Activated T-cell treated with anti-CD3 and anti-CD28 coated beads for 4 hours (primary cell): Measurements from ENCODE around the gene PIGU.
"Not testable (repeated sequence)": the region's sequence is repeated elsewhere in the genome, so short reads cannot be mapped to it uniquely, and the experiment has no call there.

ENCODE experiments used
- DNase-seq: peaks from one replicate; pipeline ENCODE4 v3.0.0-alpha.2; 2020

PIGU gene

GRCh38 chr20:34618676-34619075 lies 58.2 kb downstream of the PIGU start:
- no peak for DNase-seq

- not testable (repeated sequence) for DNase-seq
Measured at GRCh38 chr20:34616913-34617312, 60.0 kb downstream of the PIGU start.

GRCh38 chr20:34615477-34615876 lies 61.4 kb downstream of the PIGU start:
- DNase-seq: no peak

GRCh38 chr20:34611976-34612375 lies 64.9 kb downstream of the PIGU start:
- DNase-seq: not testable (repeated sequence)

GRCh38 chr20:34607066-34607465 lies 69.8 kb downstream of the PIGU start:
- DNase-seq: no peak

GRCh38 chr20:34604980-34605788 lies 71.7 kb downstream of the PIGU start:
- DNase-seq: no peak

- no peak for DNase-seq
Measured at GRCh38 chr20:34600892-34601653, 75.8 kb downstream of the PIGU start.

- no peak for DNase-seq
Measured at GRCh38 chr20:34595377-34596184, 81.3 kb downstream of the PIGU start.

- DNase-seq: no peak
Measured at GRCh38 chr20:34586488-34587163, 90.3 kb downstream of the PIGU start.

GRCh38 chr20:34585019-34585418 lies 91.9 kb downstream of the PIGU start:
- DNase-seq: no peak

- DNase-seq: no peak
Measured at GRCh38 chr20:34583544-34583943, 93.3 kb downstream of the PIGU start.

- DNase-seq: no peak
Measured at GRCh38 chr20:34582911-34583310, 94.0 kb downstream of the PIGU start.

GRCh38 chr20:34582221-34582620 lies 94.7 kb downstream of the PIGU start:
- no peak for DNase-seq

GRCh38 chr20:34581341-34582184 lies 95.3 kb downstream of the PIGU start:
- DNase-seq: no peak

GRCh38 chr20:34579979-34580940 lies 96.6 kb downstream of the PIGU start:
- no peak for DNase-seq

- no peak for DNase-seq
Measured at GRCh38 chr20:34579191-34579978, 97.5 kb downstream of the PIGU start.

GRCh38 chr20:34578521-34578920 lies 98.4 kb downstream of the PIGU start:
- no peak for DNase-seq

- DNase-seq: no peak
Measured at GRCh38 chr20:34578025-34578424, 98.9 kb downstream of the PIGU start.

GRCh38 chr20:34577061-34577460 lies 99.8 kb downstream of the PIGU start:
- DNase-seq: no peak

GRCh38 chr20:34575756-34576155 lies 101.1 kb downstream of the PIGU start:
- no peak for DNase-seq
